NCI-H1092 treated with DMSO at 0.1 percent for 48 hours (cell line): ENCODE results near the gene NAPA.

Source experiments
- DNase-seq: peaks from one replicate; lab custom pipeline; 2025; lab: John Stamatoyannopoulos, UW

Gene NAPA

GRCh38 chr19:47499863-47500830 is 14.7 kb downstream of the NAPA start:
- DNase-seq, result no peak

- DNase-seq, result no peak
Measured at GRCh38 chr19:47499371-47499770, 15.5 kb downstream of the NAPA start.

DNA sequence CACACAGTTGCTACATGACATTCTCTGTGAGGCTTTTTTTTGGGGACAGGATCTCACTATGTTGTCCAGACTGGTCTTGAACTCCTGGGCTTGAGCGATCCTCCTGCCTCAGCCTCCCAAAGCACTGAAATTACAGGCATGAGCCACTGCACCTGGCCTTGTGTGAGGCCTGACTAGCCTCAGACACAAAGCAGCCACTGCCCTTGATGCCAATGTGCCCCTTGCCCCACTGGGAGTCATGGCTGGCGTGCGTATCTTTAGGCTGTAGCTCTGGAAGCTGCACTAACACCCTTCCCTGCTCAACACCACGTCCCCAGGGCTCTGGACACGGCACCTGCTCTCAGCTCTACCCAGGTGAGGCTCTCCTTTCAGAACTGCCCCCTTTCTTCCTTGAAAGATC is 16.3 kb downstream of the NAPA start:
- DNase-seq, result no peak

DNA sequence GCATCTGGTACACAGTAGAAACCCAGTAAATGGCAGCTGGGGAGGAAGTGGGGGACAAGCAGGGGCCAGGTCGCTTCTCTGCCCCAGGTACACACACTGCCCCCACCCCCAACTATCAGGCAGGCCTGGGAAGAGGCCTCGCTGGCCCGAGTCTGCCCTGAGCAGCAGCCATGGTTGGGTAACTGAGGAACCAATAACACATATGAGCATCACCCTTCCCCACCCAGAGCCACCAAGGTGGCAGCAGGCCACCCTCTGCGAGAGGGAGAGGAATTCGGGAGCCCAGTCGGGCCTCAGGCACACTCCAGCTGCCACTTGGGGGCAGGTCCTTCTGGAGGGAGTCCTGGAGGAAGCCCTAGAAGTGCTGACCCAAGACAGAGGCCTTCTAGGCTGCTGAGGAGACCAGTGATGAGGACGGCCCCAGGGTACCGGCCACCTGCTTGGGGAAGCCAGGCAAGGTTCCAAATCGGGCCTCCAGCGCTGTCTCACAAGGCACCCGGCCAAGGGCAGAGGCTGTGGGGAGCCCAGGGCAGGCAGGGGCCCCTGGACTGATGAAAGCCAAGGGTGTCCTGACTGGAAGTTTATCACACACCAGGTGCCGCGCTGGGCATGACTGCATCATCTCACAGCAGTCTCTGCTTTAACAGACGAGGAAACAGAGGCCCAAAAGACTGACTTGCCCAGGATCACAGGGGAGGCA is 16.9 kb downstream of the NAPA start:
- DNase-seq, result no peak

DNA sequence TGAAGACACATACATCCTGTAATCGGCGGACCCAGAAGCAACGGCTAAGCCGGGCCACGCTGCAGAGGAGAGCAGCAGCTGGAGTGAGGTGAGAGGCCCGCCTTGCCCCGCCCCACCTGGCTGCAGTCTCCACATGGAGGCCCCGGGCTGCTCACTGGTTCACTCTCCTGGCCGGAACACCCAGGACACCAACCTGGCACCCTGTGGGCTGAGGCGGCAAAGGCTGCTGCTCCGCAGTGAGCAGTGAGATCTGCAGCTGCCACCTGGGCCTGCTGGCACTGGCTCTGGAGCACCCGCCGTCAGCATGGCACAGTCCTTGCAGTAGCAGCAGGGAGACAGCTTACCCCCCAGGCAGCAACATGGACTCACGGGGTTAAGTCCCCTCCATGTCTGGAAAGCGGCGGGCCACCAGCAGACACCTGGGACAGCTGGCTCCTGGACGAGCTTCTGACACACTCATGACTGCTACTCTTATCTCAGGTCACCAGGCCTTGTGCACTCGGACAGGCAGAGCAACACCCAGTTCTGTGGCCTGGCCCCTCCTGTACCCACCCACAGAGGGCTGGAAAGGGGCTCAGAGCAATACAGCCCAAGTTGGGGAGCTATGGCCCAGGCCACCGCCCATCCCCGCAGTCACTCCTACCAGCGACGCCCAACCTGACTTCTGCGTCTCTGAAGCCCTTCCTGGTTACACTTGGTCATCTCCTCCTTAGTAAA is 17.7 kb downstream of the NAPA start:
- no peak for DNase-seq

DNA sequence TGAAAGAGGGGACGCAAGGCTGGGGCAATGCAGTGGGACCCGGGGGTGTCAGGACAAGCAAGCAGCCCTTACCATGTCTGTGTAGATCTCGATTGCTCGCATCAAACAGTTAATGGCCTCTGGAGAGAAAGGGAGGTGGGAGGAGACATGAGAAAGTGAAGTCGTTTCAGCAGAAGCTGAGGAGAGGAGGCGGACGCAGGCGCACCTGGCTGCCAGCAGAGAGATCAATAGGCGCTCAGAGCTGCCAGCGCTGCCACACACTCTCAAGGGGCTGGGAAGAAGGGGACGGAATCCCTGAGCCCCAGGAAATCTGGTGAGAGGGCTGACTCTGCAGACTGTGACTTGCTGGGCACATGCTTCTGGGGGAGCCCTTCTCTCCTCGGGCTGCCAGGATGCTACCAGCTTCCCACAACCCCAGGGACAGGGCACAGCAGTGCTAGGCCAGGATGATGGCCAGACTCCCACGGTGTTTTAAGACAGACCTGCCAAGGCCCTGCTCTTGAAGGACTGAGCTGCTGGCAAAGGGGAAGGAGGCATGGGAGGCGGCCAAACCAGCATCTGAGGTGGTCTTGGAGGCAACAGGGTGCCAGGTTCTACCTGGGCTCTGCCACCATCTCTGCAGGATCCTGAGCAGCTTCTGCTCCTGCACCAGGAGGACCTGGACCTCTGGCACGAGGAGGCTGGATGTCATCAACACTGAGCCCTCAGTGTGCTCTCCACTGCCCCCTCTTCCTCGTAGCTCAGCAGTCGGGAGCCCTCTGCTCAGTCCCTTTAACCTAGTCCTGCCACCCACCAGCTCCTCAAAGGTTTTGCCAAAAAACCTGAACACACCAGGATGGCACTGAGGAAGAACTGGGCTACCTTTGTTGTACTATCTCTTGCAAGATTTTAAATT is 19.1 kb downstream of the NAPA start:
- DNase-seq, result peak; percentile 17

GRCh38 chr19:47494729-47495128 is 20.1 kb downstream of the NAPA start:
- peak; percentile 41 for DNase-seq

DNA sequence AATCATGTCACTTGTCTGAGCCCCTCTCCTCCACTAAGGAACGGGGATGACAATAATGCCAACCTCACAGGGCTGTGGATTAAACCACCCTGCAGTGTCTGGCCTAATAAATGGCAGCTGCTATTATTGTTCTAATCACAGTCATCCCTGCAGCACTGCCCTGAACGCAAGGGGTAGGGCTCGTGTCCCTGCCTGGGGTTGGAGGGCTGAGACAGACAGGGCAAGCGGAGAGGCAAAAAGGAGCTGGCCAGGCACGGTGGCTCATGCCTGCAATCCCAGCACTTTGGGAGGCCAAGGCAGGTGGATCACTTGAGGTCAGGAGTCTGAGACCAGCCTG is 20.7 kb downstream of the NAPA start:
- DNase-seq, result no peak

- DNase-seq, result no peak
Measured at GRCh38 chr19:47493378-47494210, 21.3 kb downstream of the NAPA start.

- no peak for DNase-seq
Measured at GRCh38 chr19:47492571-47493377, 22.1 kb downstream of the NAPA start.

DNA sequence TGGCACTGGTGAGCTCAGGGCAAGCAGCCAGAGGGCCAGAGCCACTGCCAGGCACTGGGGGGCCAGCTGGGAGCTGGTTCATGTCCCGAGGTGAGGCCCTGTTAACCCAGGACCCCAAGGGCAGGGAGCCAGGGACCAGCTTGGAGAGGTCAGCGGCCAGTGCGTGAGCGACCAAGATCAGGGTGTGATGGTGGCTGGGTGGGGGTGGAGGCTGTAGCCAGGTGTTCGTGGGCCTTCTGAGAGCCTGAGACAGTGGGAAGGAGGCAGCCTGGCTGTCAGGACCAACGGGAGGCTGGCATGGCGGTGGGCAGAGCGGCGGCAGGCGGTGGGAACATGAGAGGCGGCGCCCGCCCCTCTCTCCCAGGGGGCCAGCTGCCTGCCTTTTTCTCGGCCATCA is 22.7 kb downstream of the NAPA start:
- no peak for DNase-seq

GRCh38 chr19:47491358-47492136 is 23.3 kb downstream of the NAPA start:
- no peak for DNase-seq

DNA sequence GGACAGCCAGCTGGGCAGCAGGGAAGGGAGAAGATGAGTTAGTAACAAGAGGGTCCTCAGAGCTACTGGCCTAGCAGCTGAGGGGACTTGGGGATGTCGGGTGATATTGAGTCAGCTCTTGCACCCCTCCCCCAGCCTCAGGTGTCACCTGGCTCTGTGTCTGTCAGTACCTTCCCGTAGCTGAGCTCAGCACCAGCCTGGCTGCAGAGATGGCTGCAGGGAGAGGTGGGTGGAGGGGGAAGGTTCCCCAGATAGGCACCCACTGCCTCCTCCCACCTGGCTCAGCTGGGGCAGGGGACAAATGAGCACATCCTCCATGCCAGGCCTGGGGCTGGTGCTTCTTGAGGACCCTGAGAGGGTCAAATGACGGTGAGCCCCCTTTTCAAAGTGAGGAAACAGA is 24.0 kb downstream of the NAPA start:
- DNase-seq, result no peak

DNA sequence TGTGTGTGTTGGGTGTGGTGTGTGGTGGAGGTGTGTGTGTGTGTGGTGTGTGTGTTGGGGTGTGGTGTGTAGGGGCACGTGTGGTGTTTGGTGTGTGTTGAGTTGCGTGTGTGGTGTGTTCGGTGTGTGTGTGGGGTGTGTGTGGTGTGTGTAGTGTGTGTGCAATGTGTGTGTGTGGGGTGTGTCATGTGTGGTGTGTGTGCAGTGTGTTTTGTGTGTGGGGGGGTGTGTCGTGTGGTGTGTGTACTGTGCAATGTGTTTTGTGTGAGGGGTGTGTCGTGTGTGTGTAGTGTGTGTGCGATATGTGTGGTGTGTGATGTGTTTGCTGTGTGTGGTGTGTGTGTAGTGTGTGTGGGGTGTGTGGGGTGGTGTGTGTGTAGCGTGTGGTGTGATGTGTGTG is 24.8 kb downstream of the NAPA start:
- DNase-seq, result no peak

GRCh38 chr19:47489072-47489914 is 25.6 kb downstream of the NAPA start:
- DNase-seq, result no peak

GRCh38 chr19:47487551-47488515 is 27.0 kb downstream of the NAPA start:
- DNase-seq, result no peak

GRCh38 chr19:47486900-47487299 is 28.0 kb downstream of the NAPA start:
- no peak for DNase-seq
